Ectodermal cell (in vitro differentiated cells): ENCODE results near the gene SRSF4.
"Not testable (repeated sequence)": the region's sequence is repeated elsewhere in the genome, so short reads cannot be mapped to it uniquely, and the experiment has no call there.

Experiments used
- H3K27ac ChIP-seq: 2 replicates; pipeline ENCODE4 v1.7.0; 2013; ENCODE audit warnings: mild to moderate bottlenecking, low read depth, low read length; ENCODE audit not compliant: insufficient read depth, poor library complexity, severe bottlenecking
- H3K27me3 ChIP-seq: 2 replicates; pipeline ENCODE4 v1.7.0; 2013; ENCODE audit warnings: mild to moderate bottlenecking, low read length; ENCODE audit not compliant: insufficient read depth, control insufficient read depth, poor library complexity, severe bottlenecking
- H3K36me3 ChIP-seq: one replicate; pipeline ENCODE4 v1.7.0; 2013; ENCODE audit warnings: low read length; ENCODE audit not compliant: control insufficient read depth, insufficient read depth
- H3K4me1 ChIP-seq: one replicate; pipeline ENCODE4 v1.7.0; 2013; ENCODE audit warnings: low read length; ENCODE audit not compliant: control insufficient read depth, insufficient read depth
- H3K4me3 ChIP-seq: 2 replicates; pipeline ENCODE4 v1.7.0; 2013; ENCODE audit warnings: low read depth, low read length, control low read depth; ENCODE audit not compliant: insufficient read depth
- H3K9me3 ChIP-seq: 2 replicates; pipeline ENCODE4 v1.7.0; 2013; ENCODE audit warnings: mild to moderate bottlenecking, low read length, moderate library complexity; ENCODE audit not compliant: control insufficient read depth
- WGBS, 2 experiments: methylation state at CpG; one replicate each; pipeline ENCODE4 v1.1.7; 2013; ENCODE audit warnings: missing lambda C conversion rate in 2 of 2; 5-methylcytosine and 5-hydroxymethylcytosine counted together

SRSF4 gene

GRCh38 chr1:29120947-29121485 is 60.7 kb downstream of the SRSF4 start:
- Histone ChIP-seq H3K4me3 (no peak overlapping the region), H3K9me3 (no peaks in the 10 kb centered on the region), H3K27ac (no peak overlapping the region), H3K4me1 (peaks cover 14% of the 10 kb centered on the region), H3K27me3 (peaks cover 56% of the 10 kb centered on the region), H3K36me3 (peaks cover 4% of the 10 kb centered on the region)
- WGBS, 2 experiments: 50 to 51% methylated on average over 42 of the region's 42 CpGs

GRCh38 chr1:29120367-29120766 is 61.3 kb downstream of the SRSF4 start:
- no peaks in the 10 kb centered on the region for H3K9me3 ChIP-seq
- 89 to 94% methylated on average over 6 of the region's 6 CpGs for WGBS, 2 experiments

GRCh38 chr1:29119121-29119929 is 62.4 kb downstream of the SRSF4 start:
- 93 to 96% methylated on average over 12 of the region's 12 CpGs for WGBS, 2 experiments

More at GRCh38 chr1:29120367-29120766, 61.3 kb downstream of the SRSF4 start:
- Histone ChIP-seq H3K27me3 (peaks cover 49% of the 10 kb centered on the region), H3K4me1 (peaks cover 14% of the 10 kb centered on the region), H3K4me3 (no peak overlapping the region), H3K27ac (no peak overlapping the region), H3K36me3 (peaks cover 4% of the 10 kb centered on the region)

GRCh38 chr1:29117381-29117780 is 64.3 kb downstream of the SRSF4 start:
- 79 to 91% methylated on average over 2 of the region's 2 CpGs for WGBS, 2 experiments
- Histone ChIP-seq H3K27ac (no peak overlapping the region), H3K36me3 (peaks cover 8% of the 10 kb centered on the region), H3K9me3 (no peaks in the 10 kb centered on the region), H3K4me1 (peaks cover 6% of the 10 kb centered on the region), H3K27me3 (peaks cover 19% of the 10 kb centered on the region), H3K4me3 (no peak overlapping the region)

More at GRCh38 chr1:29119121-29119929, 62.4 kb downstream of the SRSF4 start:
- Histone ChIP-seq H3K27me3 (peaks cover 39% of the 10 kb centered on the region), H3K9me3 (no peaks in the 10 kb centered on the region), H3K36me3 (peaks cover 4% of the 10 kb centered on the region), H3K27ac (no peak overlapping the region), H3K4me1 (peaks cover 14% of the 10 kb centered on the region), H3K4me3 (no peak overlapping the region)

- no peaks in the 10 kb centered on the region for H3K27me3 ChIP-seq
- no peak overlapping the region for H3K27ac ChIP-seq
- 93 to 100% methylated on average over 1 of the region's 1 CpG for WGBS, 2 experiments
- H3K4me1 ChIP-seq: no peaks in the 10 kb centered on the region
- H3K4me3 ChIP-seq: no peak overlapping the region
- peaks cover 9% of the 10 kb centered on the region for H3K36me3 ChIP-seq
- H3K9me3 ChIP-seq: no peaks in the 10 kb centered on the region
Observed at GRCh38 chr1:29114654-29115053, 67.0 kb downstream of the SRSF4 start.

DNA sequence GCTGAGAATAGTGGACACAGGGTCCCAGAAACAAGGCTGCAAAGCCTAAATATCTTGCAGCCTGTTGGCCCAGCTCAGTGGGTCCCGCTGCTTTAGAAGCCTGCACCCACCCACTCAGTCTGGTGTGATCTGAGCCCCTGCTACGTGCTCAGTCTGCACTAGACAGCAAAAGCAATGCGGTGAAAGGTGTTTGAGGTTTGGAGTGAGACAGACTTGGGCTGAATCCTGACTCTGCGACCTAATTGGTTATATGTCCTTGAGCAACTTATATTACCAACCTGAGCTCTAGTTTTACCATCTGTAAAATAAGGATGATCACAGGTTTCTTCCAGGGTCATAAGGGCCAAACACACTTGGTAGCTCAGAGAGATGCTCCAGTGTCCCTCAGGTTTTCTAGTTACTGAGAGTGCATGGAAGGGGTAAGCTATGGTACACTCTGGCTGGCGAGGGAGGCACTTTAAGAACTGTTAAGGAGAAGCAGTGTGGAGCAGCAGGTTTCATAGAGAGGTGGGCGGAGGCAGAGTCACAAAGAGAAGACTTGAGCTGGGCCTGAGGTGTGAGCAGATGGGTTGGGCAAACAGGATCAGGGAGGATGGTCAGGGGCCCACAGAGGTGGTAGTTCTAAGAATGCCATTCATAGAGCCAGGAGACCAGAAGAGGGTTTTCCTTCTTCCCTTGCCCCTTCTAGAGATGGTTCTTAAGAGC is 68.1 kb downstream of the SRSF4 start:
- Histone ChIP-seq H3K4me1 (no peaks in the 10 kb centered on the region), H3K27ac (no peak overlapping the region), H3K36me3 (peaks cover 13% of the 10 kb centered on the region), H3K4me3 (no peak overlapping the region), H3K9me3 (no peaks in the 10 kb centered on the region), H3K27me3 (no peaks in the 10 kb centered on the region)
- 80 to 86% methylated on average over 6 of the region's 6 CpGs for WGBS, 2 experiments

DNA sequence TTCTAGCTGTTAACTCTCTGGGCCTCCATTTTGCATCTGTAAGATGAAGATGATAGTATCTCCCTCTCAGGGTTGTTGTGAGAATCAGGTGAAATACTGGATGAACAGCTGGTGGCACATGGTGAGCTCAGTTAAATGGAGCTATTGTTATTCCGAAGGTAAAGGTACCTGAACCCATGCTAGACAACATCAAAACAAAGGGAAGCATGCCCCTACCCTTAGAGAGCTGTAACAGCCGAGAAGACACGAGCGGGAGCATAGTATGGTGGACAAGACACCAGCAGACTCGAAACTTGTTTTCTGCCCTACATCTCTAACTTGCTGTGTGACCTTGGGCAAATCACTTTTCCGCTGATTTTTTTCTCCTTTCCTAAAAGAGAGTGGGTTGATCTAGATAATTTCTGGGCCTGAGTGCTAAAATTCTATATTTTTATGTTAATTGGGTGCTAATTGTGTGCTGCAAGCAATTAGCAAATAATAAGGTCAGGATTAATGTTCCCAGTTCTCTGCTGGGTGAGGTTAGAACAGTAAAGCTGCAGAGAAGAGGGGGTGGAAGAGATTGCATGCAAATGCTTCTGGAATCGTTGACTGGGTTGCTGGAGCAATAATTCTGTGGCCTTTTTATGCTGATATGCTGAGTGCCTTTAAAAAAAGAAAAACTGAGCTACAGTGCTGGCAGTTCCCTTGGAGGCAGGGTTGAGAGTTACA is 68.8 kb downstream of the SRSF4 start:
- no peaks in the 10 kb centered on the region for H3K9me3 ChIP-seq
- no peak overlapping the region for H3K4me3 ChIP-seq
- H3K4me1 ChIP-seq: no peaks in the 10 kb centered on the region
- H3K27ac ChIP-seq: no peak overlapping the region
- peaks cover 13% of the 10 kb centered on the region for H3K36me3 ChIP-seq
- 89 to 90% methylated on average over 7 of the region's 7 CpGs for WGBS, 2 experiments
- no peaks in the 10 kb centered on the region for H3K27me3 ChIP-seq

DNA sequence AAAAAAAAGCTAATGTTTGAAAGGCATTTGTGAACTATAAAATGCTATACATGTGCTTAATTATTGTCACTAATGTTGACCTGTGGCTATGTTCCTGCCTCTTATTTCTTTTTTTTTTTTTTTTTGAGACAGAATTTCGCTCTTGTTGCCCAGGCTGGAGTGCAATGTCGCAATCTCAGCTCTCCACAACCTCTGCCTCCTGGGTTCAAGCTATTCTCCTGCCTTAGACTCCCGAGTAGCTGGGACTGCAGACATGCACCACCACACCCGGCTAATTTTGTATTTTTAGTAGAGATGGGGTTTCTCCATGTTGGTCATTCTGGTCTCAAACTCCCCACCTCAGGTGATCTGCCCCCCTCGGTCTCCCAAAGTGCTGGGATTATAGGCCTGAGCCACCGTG is 73.7 kb downstream of the SRSF4 start:
- not testable (repeated sequence) for H3K36me3 ChIP-seq, H3K4me3 ChIP-seq, H3K27ac ChIP-seq, H3K4me1 ChIP-seq, H3K9me3 ChIP-seq, H3K27me3 ChIP-seq
- 84 to 95% methylated on average over 6 of the region's 6 CpGs for WGBS, 2 experiments

- WGBS, 2 experiments: 94% methylated on average over 6 of the region's 6 CpGs
- no peak overlapping the region for H3K27ac ChIP-seq
- H3K4me1 ChIP-seq: no peaks in the 10 kb centered on the region
- H3K4me3 ChIP-seq: no peak overlapping the region
- no peaks in the 10 kb centered on the region for H3K27me3 ChIP-seq
- no peaks in the 10 kb centered on the region for H3K9me3 ChIP-seq
- peaks cover 5% of the 10 kb centered on the region for H3K36me3 ChIP-seq
Observed at GRCh38 chr1:29105822-29106221, 75.9 kb downstream of the SRSF4 start.

GRCh38 chr1:29100487-29100886 is 81.2 kb downstream of the SRSF4 start:
- peaks cover 11% of the 10 kb centered on the region for H3K4me1 ChIP-seq
- H3K4me3 ChIP-seq: no peak overlapping the region
- WGBS, 2 experiments: 100% methylated on average over 1 of the region's 1 CpG; no CpG with 5 or more reads in 1 of the 2 experiments
- no peak overlapping the region for H3K27ac ChIP-seq
- H3K9me3 ChIP-seq: no peaks in the 10 kb centered on the region
- H3K27me3 ChIP-seq: no peaks in the 10 kb centered on the region
- peaks cover 15% of the 10 kb centered on the region for H3K36me3 ChIP-seq
